PFSK-1 (cell line): Measurements from ENCODE around the gene BCAS1. TPM values are rescaled to one million over a fixed set of nuclear protein-coding genes. Genes with fewer than 3 reads are reported as not detected.

Experiments
- FOXP2 ChIP-seq: optimal IDR thresholded peaks from 2 replicates; pipeline ENCODE3; 2011; ENCODE audit warnings: borderline replicate concordance, control low read depth, inconsistent platforms; ENCODE audit not compliant: insufficient read depth; ENCODE audit errors: extremely low read length, extremely low read depth
- POLR2AphosphoS5 ChIP-seq: IDR thresholded peaks from 2 replicates; pipeline ENCODE4 v1.6.1; 2012; ENCODE audit warnings: low read depth, mild to moderate bottlenecking, control low read depth, low read length, moderate library complexity
- SIN3A ChIP-seq: IDR thresholded peaks from 2 replicates; pipeline ENCODE4 v1.6.1; 2012; ENCODE audit warnings: mild to moderate bottlenecking, low read length, moderate library complexity, borderline replicate concordance; ENCODE audit not compliant: insufficient read depth
- TAF1 ChIP-seq: IDR thresholded peaks from 2 replicates; pipeline ENCODE4 v1.6.1; 2012; ENCODE audit warnings: low read length, control low read depth, borderline replicate concordance; ENCODE audit not compliant: insufficient read depth
- polyA plus RNA-seq: library from polyadenylated mRNA; unstranded; fragments of >200 nt; gene quantifications from one replicate; pipeline ENCODE4 v1.2.1, GENCODE V29; 2012; ENCODE audit warnings: low read depth, missing spikeins; ENCODE audit not compliant: insufficient read length
- TF ChIP-seq, protein P1 (sequence below), 2 experiments: IDR thresholded peaks; 2 replicates each; pipeline versions ENCODE4 v1.6.1 to v1.8.0; 2011 to 2012; ENCODE audit warnings: low read depth in 2 of 2, low read length in 2 of 2, control low read depth in 1 of 2, inconsistent platforms in 1 of 2, mild to moderate bottlenecking in 1 of 2, moderate library complexity in 1 of 2; ENCODE audit not compliant: insufficient read depth in 1 of 2

Gene BCAS1
- 0.11 TPM for polyA plus RNA-seq

GRCh38 chr20:54070187-54070987 is at the start of gene BCAS1:
BCAS1 (minus strand) TSS chr20:54070594; CDS start chr20:54058718, 11,876 bp downstream.
- TF ChIP-seq SIN3A = no peak

DNA sequence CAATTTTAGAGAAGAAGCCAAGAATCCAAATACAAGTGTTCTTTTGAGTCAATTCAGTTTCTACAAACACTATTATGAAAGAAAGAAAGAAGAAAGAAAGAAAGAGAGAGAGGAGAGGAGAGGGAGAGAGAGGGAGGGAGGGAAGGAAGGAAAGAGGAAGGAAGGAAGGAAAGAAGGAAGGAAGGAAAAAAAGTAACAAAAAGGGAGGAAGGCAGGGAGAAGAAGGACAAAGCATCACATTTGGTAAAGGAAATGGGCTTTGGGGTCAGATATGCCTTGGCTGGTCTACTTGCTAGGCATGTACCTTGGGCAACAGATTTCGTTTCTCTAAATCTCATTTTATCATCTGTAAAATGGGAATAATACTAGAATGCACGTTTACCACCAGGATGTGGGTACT is 49.4 kb upstream of the BCAS1 start:
- TF ChIP-seq SIN3A (no peak), TAF1 (no peak), POLR2AphosphoS5 (no peak), FOXP2 (no peak)
- TF ChIP-seq, protein P1, sequence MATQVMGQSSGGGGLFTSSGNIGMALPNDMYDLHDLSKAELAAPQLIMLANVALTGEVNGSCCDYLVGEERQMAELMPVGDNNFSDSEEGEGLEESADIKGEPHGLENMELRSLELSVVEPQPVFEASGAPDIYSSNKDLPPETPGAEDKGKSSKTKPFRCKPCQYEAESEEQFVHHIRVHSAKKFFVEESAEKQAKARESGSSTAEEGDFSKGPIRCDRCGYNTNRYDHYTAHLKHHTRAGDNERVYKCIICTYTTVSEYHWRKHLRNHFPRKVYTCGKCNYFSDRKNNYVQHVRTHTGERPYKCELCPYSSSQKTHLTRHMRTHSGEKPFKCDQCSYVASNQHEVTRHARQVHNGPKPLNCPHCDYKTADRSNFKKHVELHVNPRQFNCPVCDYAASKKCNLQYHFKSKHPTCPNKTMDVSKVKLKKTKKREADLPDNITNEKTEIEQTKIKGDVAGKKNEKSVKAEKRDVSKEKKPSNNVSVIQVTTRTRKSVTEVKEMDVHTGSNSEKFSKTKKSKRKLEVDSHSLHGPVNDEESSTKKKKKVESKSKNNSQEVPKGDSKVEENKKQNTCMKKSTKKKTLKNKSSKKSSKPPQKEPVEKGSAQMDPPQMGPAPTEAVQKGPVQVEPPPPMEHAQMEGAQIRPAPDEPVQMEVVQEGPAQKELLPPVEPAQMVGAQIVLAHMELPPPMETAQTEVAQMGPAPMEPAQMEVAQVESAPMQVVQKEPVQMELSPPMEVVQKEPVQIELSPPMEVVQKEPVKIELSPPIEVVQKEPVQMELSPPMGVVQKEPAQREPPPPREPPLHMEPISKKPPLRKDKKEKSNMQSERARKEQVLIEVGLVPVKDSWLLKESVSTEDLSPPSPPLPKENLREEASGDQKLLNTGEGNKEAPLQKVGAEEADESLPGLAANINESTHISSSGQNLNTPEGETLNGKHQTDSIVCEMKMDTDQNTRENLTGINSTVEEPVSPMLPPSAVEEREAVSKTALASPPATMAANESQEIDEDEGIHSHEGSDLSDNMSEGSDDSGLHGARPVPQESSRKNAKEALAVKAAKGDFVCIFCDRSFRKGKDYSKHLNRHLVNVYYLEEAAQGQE (IDR thresholded peaks at IDR 0.05; ENCODE audit: insufficient read depth in 1 of 2, low read depth in 2 of 2, low read length in 2 of 2) = no peak

DNA sequence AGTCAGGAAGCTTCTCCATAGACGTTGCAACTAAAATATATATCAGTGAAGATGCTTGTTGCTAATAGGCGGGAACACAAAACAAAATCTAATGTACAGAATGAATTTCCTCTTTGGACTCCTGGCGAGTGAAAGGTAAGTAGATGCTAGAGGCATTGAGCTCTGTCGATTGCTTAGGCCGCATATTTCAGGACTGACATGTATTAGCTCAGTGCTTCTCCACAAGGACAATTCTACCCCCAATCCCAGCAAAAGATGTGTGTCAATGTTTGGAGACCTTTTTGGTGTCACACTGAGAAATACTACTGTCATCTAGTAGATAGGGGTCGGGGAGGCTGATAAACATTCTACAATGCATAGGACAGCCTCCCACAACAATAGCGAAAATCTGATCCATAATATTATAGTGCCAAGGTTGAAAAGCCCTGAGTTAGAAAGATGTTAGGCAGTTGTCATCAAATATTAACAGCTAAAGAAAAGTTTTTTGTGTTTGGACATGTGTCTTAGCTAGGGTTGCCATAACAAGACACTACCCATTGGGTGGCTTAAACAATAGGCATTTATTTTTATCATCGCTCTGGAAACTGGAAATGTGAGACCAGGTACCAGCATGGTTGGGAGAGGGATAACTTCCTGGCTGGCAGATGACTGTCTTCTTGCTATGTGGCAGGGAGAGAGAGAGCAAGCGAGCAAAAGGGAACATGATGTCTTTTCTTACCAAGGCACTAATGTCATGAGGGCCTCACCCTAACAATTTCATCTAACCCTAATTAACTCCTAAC is 48.0 kb upstream of the BCAS1 start:
- no peak for TF ChIP-seq TAF1
- no peak for TF ChIP-seq SIN3A
- no peak for TF ChIP-seq POLR2AphosphoS5
- TF ChIP-seq, protein P1 (IDR thresholded peaks at IDR 0.05; ENCODE audit: insufficient read depth in 1 of 2, low read depth in 2 of 2, low read length in 2 of 2) = no peak
- TF ChIP-seq FOXP2 = no peak

DNA sequence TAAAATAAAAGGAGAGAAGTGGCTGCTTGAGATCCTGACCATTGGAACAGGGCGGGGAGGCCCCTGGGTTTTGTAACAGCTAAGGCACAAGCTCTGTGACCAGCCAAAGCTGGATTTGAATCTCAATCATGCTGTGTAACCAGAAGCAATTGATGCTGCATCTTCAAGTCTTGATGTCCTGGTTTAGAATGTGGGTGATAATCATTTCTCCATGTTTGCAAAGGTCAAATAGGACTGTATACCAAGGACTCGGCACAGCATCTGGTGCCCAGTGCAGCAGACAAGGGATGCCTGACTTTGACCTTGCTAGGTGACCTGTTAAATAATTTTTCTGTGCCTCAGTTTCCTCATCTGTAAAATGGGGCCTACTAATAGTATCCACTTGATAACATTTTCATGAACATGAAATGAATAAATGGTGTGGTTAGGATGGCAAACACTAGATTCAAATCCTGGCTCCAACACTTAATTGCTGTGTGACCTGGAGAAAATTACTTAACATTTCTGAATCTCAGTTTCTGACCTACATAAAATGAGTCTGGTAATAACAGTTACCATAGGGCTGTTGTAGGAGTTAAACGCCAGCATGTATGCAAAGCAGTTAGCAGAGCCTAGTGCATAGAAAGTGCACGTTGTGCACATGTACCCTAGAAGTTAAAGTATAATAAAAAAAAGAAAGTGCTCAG is 46.3 kb upstream of the BCAS1 start:
- TF ChIP-seq, protein P1 (IDR thresholded peaks at IDR 0.05; ENCODE audit: insufficient read depth in 1 of 2, low read depth in 2 of 2, low read length in 2 of 2) = no peak
- no peak for TF ChIP-seq FOXP2
- TF ChIP-seq POLR2AphosphoS5 = no peak
- no peak for TF ChIP-seq SIN3A
- no peak for TF ChIP-seq TAF1

- TF ChIP-seq TAF1 = no peak
- TF ChIP-seq POLR2AphosphoS5 = no peak
- no peak for TF ChIP-seq FOXP2
- TF ChIP-seq, protein P1 (IDR thresholded peaks at IDR 0.05; ENCODE audit: insufficient read depth in 1 of 2, low read depth in 2 of 2, low read length in 2 of 2) = no peak
- TF ChIP-seq SIN3A = no peak
These were observed 44.9 kb upstream of the BCAS1 start for GRCh38 chr20:54115172-54115854.
